Psoas muscle (tissue), 8 donors: Measurements from ENCODE around the gene KCNG2. TPM values are rescaled to one million over a fixed set of nuclear protein-coding genes. Genes with fewer than 3 reads are reported as not detected.

ENCODE experiments used
- ATAC-seq, 4 donors: fragments of 200-7000 bp; cut with Tn5 transposase; one replicate each; pipeline ENCODE4 v1.9.1; 2020; ENCODE audit warnings: moderate library complexity in 3 of 4, mild to moderate bottlenecking in 2 of 4
- DNase-seq, 2 donors: peaks; one replicate each; pipeline ENCODE4 v3.0.0-alpha.2; 2020
- H3K27ac ChIP-seq: fragments of 200-600 bp; one replicate; pipeline ENCODE4 v1.8.0; 2022
- H3K27me3 ChIP-seq, 3 donors: fragments of 200-600 bp in 1 of 3; one replicate each; pipeline versions ENCODE4 v1.6.1 to v1.8.0; 2013 to 2022; ENCODE audit warnings: low read length in 2 of 3, mild to moderate bottlenecking in 2 of 3, moderate library complexity in 1 of 3; ENCODE audit not compliant: insufficient read depth in 3 of 3
- H3K36me3 ChIP-seq, 2 donors: fragments of 200-600 bp in 1 of 2; one replicate each; pipeline versions ENCODE4 v1.6.1 to v1.8.0; 2013 to 2022; ENCODE audit warnings: low read depth in 1 of 2, mild to moderate bottlenecking in 1 of 2, moderate library complexity in 1 of 2; ENCODE audit not compliant: insufficient read depth in 1 of 2
- H3K4me1 ChIP-seq: fragments of 200-600 bp; one replicate; pipeline ENCODE4 v1.8.0; 2022
- H3K4me3 ChIP-seq: fragments of 200-600 bp; one replicate; pipeline ENCODE4 v1.8.0; 2022; ENCODE audit warnings: mild to moderate bottlenecking
- H3K9me3 ChIP-seq: fragments of 200-600 bp; one replicate; pipeline ENCODE4 v1.8.0; 2022
- WGBS, 3 donors: extraction: QIAGEN DNeasy Blood & Tissue Kit; methylation state at CpG; one replicate each; pipeline versions ENCODE4 v1.1.6 to v1.1.7; 2013; 5-methylcytosine and 5-hydroxymethylcytosine counted together
- intact Hi-C, 2 donors: fragments of 100-400 bp; cut with DNase I; formaldehyde crosslinking; loops; one replicate each; pipeline versions ENCODE4 v1.11.0 to v1.14.2; 2022
- polyA plus RNA-seq, 3 donors: library from polyadenylated mRNA; stranded (reverse); fragments of 200-250 nt; gene quantifications; one replicate each; pipeline ENCODE4 v1.2.3, GENCODE V29; 2013
- total RNA-seq, 4 donors: library from RNA; stranded (reverse); fragmentation: NEBNext Ultra II Directional in 2 of 4; extraction: Animal tissue kit (Norgen Biotek cat#: 25700) in 2 of 4; gene quantifications; one replicate each; pipeline versions ENCODE4 v1.2.1 to v1.2.4, GENCODE V29; 2021 to 2023
- TF ChIP-seq, protein P1 (sequence below): fragments of 200-600 bp; IDR thresholded peaks from one replicate; pipeline ENCODE4 v1.8.0; 2022; ENCODE audit warnings: antibody characterized with exemption
- donor health status: healthy with polysubstance abuse.
- donor health status: DM: no; HTN: no; CAD: no; lungs with moderate emphysema.
- donor health status: Bipolar disorder and iron deficiency.
- donor health status: healthy.
- donor health status: DM: yes; HTN: yes; CAD: no.
- donor health status: DM: no; HTN: no; CAD: no.
- donor health status: DM: no; HTN: no; CAD: no.
- donor health status: DM: yes; HTN: yes; CAD: no.

The KCNG2 gene
- total and polyA plus RNA-seq, 7 donors = 0.04 to 0.54 (median 0.27) TPM; not detected in 2

DNA sequence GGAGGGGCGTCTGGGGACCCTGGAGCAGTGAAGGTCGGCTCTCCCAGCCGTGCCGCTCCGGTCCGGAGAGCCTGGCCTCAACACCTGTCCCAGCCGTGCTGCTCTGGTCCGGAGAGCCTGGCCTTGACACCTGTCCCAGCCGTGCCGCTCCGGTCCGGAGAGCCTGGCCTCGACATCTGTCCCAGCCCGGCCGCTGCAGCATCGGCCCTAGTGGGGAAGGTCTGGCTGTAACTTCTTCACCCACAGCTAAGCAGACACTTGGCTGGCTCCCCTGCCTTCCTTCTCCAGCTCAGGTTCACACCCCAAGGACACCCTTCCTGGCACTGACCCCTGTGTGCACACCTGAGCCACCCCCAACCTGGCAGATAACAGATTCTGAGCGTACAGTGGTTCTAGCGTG is 4.6 kb downstream of the KCNG2 start:
- ATAC-seq (no peak), DNase-seq (no peak)
- no peaks in the 10 kb centered on the region for H3K36me3 ChIP-seq
- peaks cover 6% of the 10 kb centered on the region for H3K4me1 ChIP-seq
- peaks cover 0 to 36% (median 14%) of the 10 kb centered on the region in 3 donors for H3K27me3 ChIP-seq
- intact Hi-C loops = no loop called here
- no peak overlapping the region for H3K4me3 ChIP-seq
- WGBS, 3 donors = 84% methylated on average over 18 of the region's 18 CpGs
- no peaks in the 10 kb centered on the region for H3K9me3 ChIP-seq
- H3K27ac ChIP-seq = no peak overlapping the region
- TF ChIP-seq, protein P1, sequence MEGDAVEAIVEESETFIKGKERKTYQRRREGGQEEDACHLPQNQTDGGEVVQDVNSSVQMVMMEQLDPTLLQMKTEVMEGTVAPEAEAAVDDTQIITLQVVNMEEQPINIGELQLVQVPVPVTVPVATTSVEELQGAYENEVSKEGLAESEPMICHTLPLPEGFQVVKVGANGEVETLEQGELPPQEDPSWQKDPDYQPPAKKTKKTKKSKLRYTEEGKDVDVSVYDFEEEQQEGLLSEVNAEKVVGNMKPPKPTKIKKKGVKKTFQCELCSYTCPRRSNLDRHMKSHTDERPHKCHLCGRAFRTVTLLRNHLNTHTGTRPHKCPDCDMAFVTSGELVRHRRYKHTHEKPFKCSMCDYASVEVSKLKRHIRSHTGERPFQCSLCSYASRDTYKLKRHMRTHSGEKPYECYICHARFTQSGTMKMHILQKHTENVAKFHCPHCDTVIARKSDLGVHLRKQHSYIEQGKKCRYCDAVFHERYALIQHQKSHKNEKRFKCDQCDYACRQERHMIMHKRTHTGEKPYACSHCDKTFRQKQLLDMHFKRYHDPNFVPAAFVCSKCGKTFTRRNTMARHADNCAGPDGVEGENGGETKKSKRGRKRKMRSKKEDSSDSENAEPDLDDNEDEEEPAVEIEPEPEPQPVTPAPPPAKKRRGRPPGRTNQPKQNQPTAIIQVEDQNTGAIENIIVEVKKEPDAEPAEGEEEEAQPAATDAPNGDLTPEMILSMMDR = no peak

DNA sequence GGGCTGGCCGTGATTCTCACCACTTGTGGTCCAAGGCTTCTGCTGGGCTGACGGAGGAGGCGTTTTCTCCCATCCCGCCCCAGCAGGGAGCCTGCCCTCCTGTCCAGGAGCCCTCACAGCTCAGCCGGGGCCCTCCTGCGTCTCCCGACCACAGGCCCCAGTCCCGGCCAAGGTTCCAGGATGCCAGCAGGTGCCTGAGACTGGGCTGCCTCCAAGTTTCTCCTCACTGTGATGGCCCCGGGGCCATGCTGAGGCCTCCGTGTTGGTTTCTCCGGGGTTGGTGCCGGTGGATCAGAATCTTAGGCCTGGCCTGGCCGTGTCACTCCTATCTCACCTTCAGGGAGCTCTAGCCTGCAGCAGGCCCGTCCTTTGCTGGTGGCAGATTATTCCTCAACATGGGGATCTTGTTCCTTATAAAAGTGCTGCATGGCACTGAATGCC is 5.9 kb downstream of the KCNG2 start:
- Histone ChIP-seq H3K27ac (no peak overlapping the region), H3K4me3 (no peak overlapping the region), H3K4me1 (peaks cover 3% of the 10 kb centered on the region), H3K27me3 (peaks cover 0 to 23% (median 14%) of the 10 kb centered on the region in 3 donors), H3K9me3 (no peaks in the 10 kb centered on the region), H3K36me3 (no peaks in the 10 kb centered on the region)
- no peak for DNase-seq
- TF ChIP-seq, protein P1 = no peak
- ATAC-seq = no peak
- 88 to 90% (median 89%) methylated on average over 14 of the region's 14 CpGs for WGBS, 3 donors
- intact Hi-C loops = no loop called here

DNA sequence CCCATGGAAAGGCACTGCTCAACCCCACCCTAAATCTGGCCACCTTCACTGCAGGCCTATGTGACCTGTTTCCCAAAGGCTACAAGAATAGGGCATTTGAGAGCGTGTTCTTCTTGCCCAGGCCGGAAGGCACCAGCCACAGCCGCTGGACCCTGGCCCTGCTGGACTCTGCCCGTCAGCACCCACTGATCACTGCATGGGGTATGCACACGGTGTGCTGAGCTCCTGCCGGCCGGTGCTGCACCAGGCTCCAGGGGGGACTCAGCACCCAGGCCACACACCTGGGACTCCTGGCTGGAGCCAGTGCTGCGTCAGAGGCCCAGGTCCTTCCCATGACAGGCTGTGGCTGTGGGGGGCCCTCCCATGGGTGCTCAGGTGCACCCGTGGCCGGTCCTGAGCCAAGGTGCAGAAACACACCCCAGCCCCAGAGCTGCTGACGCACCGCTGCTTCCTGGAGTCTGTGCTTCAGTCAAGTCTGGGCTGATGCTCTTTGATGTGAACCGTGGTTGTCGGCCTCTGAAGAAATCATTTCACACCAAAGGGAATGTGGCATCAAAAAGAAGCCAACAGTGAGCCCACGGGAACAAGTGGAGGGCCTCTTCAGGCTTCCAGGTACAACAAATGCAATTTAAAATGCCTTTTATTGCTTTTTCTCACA is 6.5 kb downstream of the KCNG2 start:
- H3K36me3 ChIP-seq = no peaks in the 10 kb centered on the region
- DNase-seq = no peak
- peaks cover 0 to 17% (median 8%) of the 10 kb centered on the region in 3 donors for H3K27me3 ChIP-seq
- H3K27ac ChIP-seq = no peak overlapping the region
- no peaks in the 10 kb centered on the region for H3K4me1 ChIP-seq
- TF ChIP-seq, protein P1 = no peak
- intact Hi-C loops = no loop called here
- no peak for ATAC-seq
- no peak overlapping the region for H3K4me3 ChIP-seq
- WGBS, 3 donors = 83 to 91% (median 90%) methylated on average over 15 of the region's 15 CpGs
- no peaks in the 10 kb centered on the region for H3K9me3 ChIP-seq

DNA sequence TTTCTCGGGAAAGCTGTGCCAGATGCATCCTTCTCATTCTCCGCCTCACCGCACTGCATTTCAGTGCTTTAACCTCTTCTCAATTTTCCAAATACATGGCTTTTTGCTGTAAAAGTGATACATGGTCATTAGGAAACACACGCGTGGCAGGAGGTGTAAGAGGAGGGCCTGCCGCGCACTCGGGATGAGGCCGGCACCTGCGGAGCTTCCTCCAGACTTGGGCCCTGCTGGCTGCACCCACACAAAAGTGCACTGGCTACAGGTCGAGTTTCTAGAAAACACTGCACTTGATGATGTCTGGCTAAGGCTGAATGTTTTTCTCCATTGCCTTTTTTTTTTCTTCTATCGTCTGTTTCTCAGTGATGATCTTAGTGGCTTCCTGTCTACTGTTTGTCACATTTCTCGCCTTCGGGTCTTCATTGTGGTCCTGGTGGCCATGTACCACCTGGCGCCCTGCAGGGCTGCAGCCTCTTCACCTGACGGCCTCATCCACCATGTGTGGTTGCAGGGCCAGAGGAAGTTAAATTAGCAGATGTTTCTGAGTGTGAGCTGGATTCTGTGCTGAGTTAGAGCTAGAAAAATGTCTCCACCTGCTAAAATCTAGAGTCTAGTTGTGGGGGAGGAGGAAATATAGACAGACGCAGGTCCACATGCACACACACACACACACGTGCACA is 7.6 kb downstream of the KCNG2 start:
- DNase-seq = no peak
- no peak overlapping the region for H3K4me3 ChIP-seq

More for the DNA sequence above, 7.6 kb downstream of the KCNG2 start:
- TF ChIP-seq, protein P1 = no peak
- WGBS, 3 donors = 72 to 80% (median 74%) methylated on average over 18 of the region's 18 CpGs
- Histone ChIP-seq H3K9me3 (no peaks in the 10 kb centered on the region), H3K36me3 (no peaks in the 10 kb centered on the region), H3K27me3 (peaks cover 0 to 8% (median 2%) of the 10 kb centered on the region in 3 donors), H3K4me1 (no peaks in the 10 kb centered on the region), H3K27ac (no peak overlapping the region)
- intact Hi-C loops = no loop called here
- ATAC-seq = no peak
